ENCODE results near the gene HOXC6.

HOXC6 gene

GRCh38 chr12:54027442-54027786 lies 826 bp upstream of the HOXC6 start:
- DNase-seq (ENCODE audit: low spot score), result no peak
- no peak for TF ChIP-seq CTCF (conservative IDR thresholded peaks at IDR 0.05; ENCODE audit: low read depth)
- no peak overlapping the region for H3K27ac ChIP-seq
- ChIA-PET CTCF (interaction anchor here (0.5 to 1.8 kb wide), 6 partner anchors 22 to 281 kb away, joined by 3 to 5 read pairs (median 4); partner anchors contain the start of gene HOXC10), POLR2A (ENCODE audit: low non-redundant PET) (no interaction called here)

- CTCF ChIA-PET, result interaction anchor here (0.7 kb wide), 1 partner anchor 162 kb away, joined by 3 read pairs; no protein-coding TSS in a partner anchor
- TF ChIP-seq CTCF (conservative IDR thresholded peaks at IDR 0.05; ENCODE audit: low read depth), result no peak
- POLR2A ChIA-PET (ENCODE audit: low non-redundant PET), result no interaction called here
- no peak overlapping the region for H3K27ac ChIP-seq
- DNase-seq (ENCODE audit: low spot score), result no peak
Observed at GRCh38 chr12:54029529-54030441, 1.5 kb downstream of the HOXC6 start.

GRCh38 chr12:54030442-54030801 lies 2.2 kb downstream of the HOXC6 start:
- DNase-seq (ENCODE audit: low spot score), result no peak
- H3K27ac ChIP-seq, result no peak overlapping the region
- TF ChIP-seq CTCF (conservative IDR thresholded peaks at IDR 0.05; ENCODE audit: low read depth), result no peak
- CTCF ChIA-PET, result interaction anchor here (0.7 to 1.2 kb wide), 2 partner anchors 161 to 178 kb away, joined by 3 read pairs; no protein-coding TSS in a partner anchor
- POLR2A ChIA-PET (ENCODE audit: low non-redundant PET), result no interaction called here

- ChIA-PET POLR2A (ENCODE audit: low non-redundant PET) (no interaction called here), CTCF (interaction anchor here (0.7 to 2.9 kb wide), 3 partner anchors 161 to 177 kb away, joined by 3 to 20 read pairs (median 3); no protein-coding TSS in a partner anchor)
- no peak for DNase-seq (ENCODE audit: low spot score)
- no peak for TF ChIP-seq CTCF (conservative IDR thresholded peaks at IDR 0.05; ENCODE audit: low read depth)
- no peak overlapping the region for H3K27ac ChIP-seq
Observed at GRCh38 chr12:54030889-54031471, 2.7 kb downstream of the HOXC6 start.

- no peak for DNase-seq (ENCODE audit: low spot score)
- CTCF ChIA-PET, result interaction anchor here (1.0 to 2.9 kb wide), 4 partner anchors 44 to 177 kb away, joined by 3 to 28 read pairs (median 13); no protein-coding TSS in a partner anchor
- TF ChIP-seq CTCF (conservative IDR thresholded peaks at IDR 0.05; ENCODE audit: low read depth), result no peak
- no peak overlapping the region for H3K27ac ChIP-seq
- POLR2A ChIA-PET (ENCODE audit: low non-redundant PET), result no interaction called here
Observed at GRCh38 chr12:54031480-54031879, 3.2 kb downstream of the HOXC6 start.

GRCh38 chr12:54032086-54032619 lies 3.9 kb downstream of the HOXC6 start:
- no peak for DNase-seq (ENCODE audit: low spot score)

More at GRCh38 chr12:54032086-54032619, 3.9 kb downstream of the HOXC6 start:
- H3K27ac ChIP-seq, result no peak overlapping the region
- POLR2A ChIA-PET (ENCODE audit: low non-redundant PET), result no interaction called here
- no peak for TF ChIP-seq CTCF (conservative IDR thresholded peaks at IDR 0.05; ENCODE audit: low read depth)
- CTCF ChIA-PET, result interaction anchor here (0.6 to 2.9 kb wide), 21 partner anchors 9 to 329 kb away, joined by 3 to 28 read pairs (median 4); partner anchors contain the start of genes HOXC10 and HOXC8
